H1 (cell line): ENCODE data around the gene BRD8. TPM values are rescaled to one million over a fixed set of nuclear protein-coding genes. Genes with fewer than 3 reads are reported as not detected.

Source experiments
- CTCF ChIA-PET: fragments of 300-600 bp; sonication (Branson Sonifier 250); formaldehyde crosslinking; loops from one replicate; lab custom pipeline; 2021; ENCODE audit not compliant: partially characterized antibody; lab: Charles Lee
- POLR2A ChIA-PET: fragments of 300-600 bp; sonication (Branson Sonifier 250); formaldehyde crosslinking; loops from one replicate; lab custom pipeline; 2021; ENCODE audit warnings: inconsistent platforms; ENCODE audit not compliant: partially characterized antibody; lab: Charles Lee
- DNase-seq, 2 experiments: peaks; one replicate each; pipeline versions ENCODE4 v3.0.0 to v3.0.0-alpha.2; 2010 to 2022; ENCODE audit warnings: low spot score in 2 of 2, low read depth in 1 of 2, mixed read lengths in 1 of 2
- FAIRE-seq: peaks from 2 replicates; lab custom pipeline; 2011; peaks lifted over from hg19 to GRCh38; lab: Jason Lieb, UNC
- H2AFZ ChIP-seq: 2 replicates; pipeline ENCODE4 v1.8.1; 2012; ENCODE audit warnings: low read length, inconsistent platforms
- H2AK5ac ChIP-seq: 2 replicates; pipeline ENCODE4 v1.6.1; 2013; ENCODE audit warnings: low read depth, low read length
- H2BK120ac ChIP-seq: replicated peaks from 2 replicates; pipeline ENCODE3; 2013; ENCODE audit warnings: low read depth, low read length, inconsistent platforms
- H2BK12ac ChIP-seq: 2 replicates; pipeline ENCODE4 v1.6.1; 2013; ENCODE audit warnings: low read depth, low read length
- H2BK15ac ChIP-seq: 2 replicates; pipeline ENCODE4 v1.6.1; 2013; ENCODE audit warnings: low read length
- H2BK20ac ChIP-seq: 2 replicates; pipeline ENCODE4 v1.6.1; 2013; ENCODE audit warnings: low read length
- H2BK5ac ChIP-seq: 2 replicates; pipeline ENCODE4 v1.6.1; 2013; ENCODE audit warnings: low read depth, low read length
- H3K14ac ChIP-seq: 2 replicates; pipeline ENCODE4 v1.6.1; 2013; ENCODE audit warnings: inconsistent platforms; ENCODE audit not compliant: insufficient read length
- H3K18ac ChIP-seq: 2 replicates; pipeline ENCODE4 v1.6.1; 2013; ENCODE audit warnings: low read length; ENCODE audit errors: extremely low read depth
- H3K23ac ChIP-seq: 2 replicates; pipeline ENCODE4 v1.6.1; 2013; ENCODE audit warnings: inconsistent platforms; ENCODE audit not compliant: insufficient read length
- H3K23me2 ChIP-seq: 2 replicates; pipeline ENCODE4 v1.6.1; 2013; ENCODE audit warnings: low read depth, low read length
- H3K27ac ChIP-seq: 2 replicates; pipeline ENCODE4 v1.6.1; 2011; ENCODE audit warnings: low read depth, low read length, inconsistent platforms
- H3K27me3 ChIP-seq, 4 experiments: replicated peaks in 1 of 4; 1 replicate in 1 of 4; 2 replicates in 3 of 4; pipeline versions ENCODE4 v1.6.1 to v1.8.1; 2011 to 2013; ENCODE audit warnings: low read length in 3 of 4, mild to moderate bottlenecking in 3 of 4, inconsistent platforms in 2 of 4, mixed read lengths in 2 of 4, moderate library complexity in 1 of 4; ENCODE audit not compliant: control insufficient read depth in 3 of 4, insufficient read depth in 3 of 4; ENCODE audit errors: extremely low read depth in 1 of 4
- H3K36me3 ChIP-seq, 4 experiments: 2 replicates each; pipeline versions ENCODE4 v1.6.1 to v1.8.1; 2011 to 2013; ENCODE audit warnings: mild to moderate bottlenecking in 4 of 4, low read length in 3 of 4, moderate library complexity in 2 of 4, control low read depth in 1 of 4, inconsistent platforms in 1 of 4; ENCODE audit not compliant: insufficient read depth in 4 of 4, control insufficient read depth in 2 of 4
- H3K4ac ChIP-seq: replicated peaks from 2 replicates; pipeline ENCODE3; 2013; ENCODE audit warnings: low read length, low read depth, mixed read lengths, inconsistent platforms; ENCODE audit not compliant: insufficient read length
- H3K4me1 ChIP-seq, 4 experiments: replicated peaks in 1 of 4; 1 replicate in 1 of 4; 2 replicates in 3 of 4; pipeline versions ENCODE4 v1.6.1 to v1.8.1; 2011 to 2013; ENCODE audit warnings: low read length in 3 of 4, inconsistent platforms in 2 of 4, mixed read lengths in 1 of 4; ENCODE audit not compliant: insufficient read depth in 4 of 4, control insufficient read depth in 3 of 4
- H3K4me2 ChIP-seq, 2 experiments: 2 replicates each; pipeline versions ENCODE4 v1.6.1 to v1.8.1; 2011 to 2013; ENCODE audit warnings: low read depth in 2 of 2, low read length in 2 of 2, control low read depth in 1 of 2, inconsistent platforms in 1 of 2, mild to moderate bottlenecking in 1 of 2; ENCODE audit not compliant: insufficient read depth in 1 of 2
- H3K4me3 ChIP-seq, 4 experiments: fragments of 200-600, 300-600 bp in 1 of 4; sonication (generic), shearing (Covaris generic), sonication (Bioruptor Twin) in 1 of 4; 2 replicates each; pipeline versions ENCODE4 v1.5.1 to v1.8.1; 2011 to 2016; ENCODE audit warnings: low read length in 4 of 4, low read depth in 3 of 4, control low read depth in 2 of 4, inconsistent platforms in 2 of 4, mild to moderate bottlenecking in 2 of 4, mixed read lengths in 1 of 4, moderate library complexity in 1 of 4; ENCODE audit not compliant: insufficient read depth in 2 of 4; ENCODE audit errors: extremely low read depth in 1 of 4
- H3K56ac ChIP-seq: replicated peaks from 2 replicates; pipeline ENCODE3; 2013; ENCODE audit warnings: low read depth, mild to moderate bottlenecking, mixed read lengths, low read length, inconsistent platforms; ENCODE audit not compliant: insufficient read length
- H3K79me1 ChIP-seq: 2 replicates; pipeline ENCODE4 v1.6.1; 2013; ENCODE audit warnings: low read depth, low read length, control low read depth
- H3K79me2 ChIP-seq, 2 experiments: 2 replicates each; pipeline versions ENCODE4 v1.6.1 to v1.8.1; 2012 to 2013; ENCODE audit warnings: low read length in 2 of 2, mild to moderate bottlenecking in 2 of 2, inconsistent platforms in 1 of 2; ENCODE audit not compliant: insufficient read depth in 2 of 2, control insufficient read depth in 1 of 2
- H3K9ac ChIP-seq, 4 experiments: replicated peaks in 1 of 4; 1 replicate in 1 of 4; 2 replicates in 3 of 4; pipeline versions ENCODE4 v1.6.1 to v1.8.1; 2011 to 2013; ENCODE audit warnings: low read depth in 3 of 4, low read length in 3 of 4, control low read depth in 2 of 4, mild to moderate bottlenecking in 2 of 4, moderate library complexity in 2 of 4, inconsistent platforms in 1 of 4; ENCODE audit errors: extremely low read depth in 1 of 4
- H3K9me3 ChIP-seq, 2 experiments: 2 replicates each; pipeline versions ENCODE4 v1.6.1 to v1.8.1; 2012 to 2013; ENCODE audit warnings: mild to moderate bottlenecking in 2 of 2, moderate library complexity in 2 of 2, control low read depth in 1 of 2, inconsistent platforms in 1 of 2, low read depth in 1 of 2, low read length in 1 of 2, mixed read lengths in 1 of 2; ENCODE audit not compliant: insufficient read depth in 2 of 2
- H4K20me1 ChIP-seq, 2 experiments: replicated peaks in 1 of 2; 2 replicates each; pipeline versions ENCODE3 to v1.8.1; 2011 to 2013; ENCODE audit warnings: inconsistent platforms in 2 of 2, low read length in 2 of 2, mild to moderate bottlenecking in 1 of 2; ENCODE audit not compliant: insufficient read depth in 2 of 2, control insufficient read depth in 1 of 2
- H4K5ac ChIP-seq: 2 replicates; pipeline ENCODE4 v1.6.1; 2013; ENCODE audit warnings: low read length, low read depth, mixed read lengths, inconsistent platforms; ENCODE audit not compliant: insufficient read length
- H4K8ac ChIP-seq: 2 replicates; pipeline ENCODE4 v1.8.0; 2013; ENCODE audit warnings: mild to moderate bottlenecking, moderate library complexity, low read length, inconsistent platforms; ENCODE audit not compliant: insufficient read depth; ENCODE audit errors: extremely low read depth
- H4K91ac ChIP-seq: replicated peaks from 2 replicates; pipeline ENCODE3; 2013; ENCODE audit warnings: low read length, mixed read lengths, inconsistent platforms; ENCODE audit not compliant: insufficient read length
- BCL11A ChIP-seq, 2 experiments: IDR thresholded peaks; one replicate each; pipeline ENCODE4 v1.6.1; 2011; ENCODE audit warnings: low read depth in 2 of 2, low read length in 2 of 2, mild to moderate bottlenecking in 2 of 2
- CREB1 ChIP-seq: IDR thresholded peaks from 2 replicates; pipeline ENCODE4 v1.6.1; 2012; ENCODE audit warnings: inconsistent platforms
- CTBP2 ChIP-seq: IDR thresholded peaks from 2 replicates; pipeline ENCODE4 v1.7.0; 2011; ENCODE audit warnings: borderline replicate concordance, mild to moderate bottlenecking, moderate library complexity, mixed read lengths, low read length; ENCODE audit not compliant: insufficient read depth, insufficient read length
- EGR1 ChIP-seq: IDR thresholded peaks from 2 replicates; pipeline ENCODE4 v1.6.1; 2011; ENCODE audit warnings: low read depth, low read length, borderline replicate concordance
- EP300 ChIP-seq, 2 experiments: IDR thresholded peaks; 1 replicate in 1 of 2; 2 replicates in 1 of 2; pipeline ENCODE4 v1.6.1; 2011 to 2012; ENCODE audit warnings: low read depth in 2 of 2, low read length in 2 of 2, mild to moderate bottlenecking in 2 of 2, borderline replicate concordance in 1 of 2, inconsistent platforms in 1 of 2, moderate library complexity in 1 of 2
- JUN ChIP-seq: IDR thresholded peaks from 2 replicates; pipeline ENCODE4 v1.6.1; 2011; ENCODE audit warnings: low read depth, mild to moderate bottlenecking, improper control_type of control experiment, low read length
- RAD21 ChIP-seq, 2 experiments: IDR thresholded peaks in 1 of 2; conservative IDR thresholded peaks in 1 of 2; 2 replicates each; pipeline ENCODE4 v1.6.1; 2011; ENCODE audit warnings: low read depth in 2 of 2, low read length in 2 of 2, improper control_type of control experiment in 1 of 2, inconsistent platforms in 1 of 2, mild to moderate bottlenecking in 1 of 2, moderate library complexity in 1 of 2
- RXRA ChIP-seq: IDR thresholded peaks from 2 replicates; pipeline ENCODE4 v1.6.1; 2011; ENCODE audit warnings: low read depth, mild to moderate bottlenecking, low read length, moderate library complexity; ENCODE audit not compliant: insufficient read depth
- SP4 ChIP-seq: IDR thresholded peaks from 2 replicates; pipeline ENCODE4 v1.6.1; 2012; ENCODE audit warnings: low read length, inconsistent platforms
- SUZ12 ChIP-seq: fragments of 200-600 bp; sonication (generic); IDR thresholded peaks from 2 replicates; pipeline ENCODE4 v1.6.1; 2012; ENCODE audit warnings: mild to moderate bottlenecking, inconsistent platforms, low read length, moderate library complexity, mixed read lengths
- USF2 ChIP-seq: IDR thresholded peaks from 2 replicates; pipeline ENCODE4 v1.6.1; 2011; ENCODE audit warnings: low read length, improper control_type of control experiment
- WGBS, 2 experiments: shearing (Covaris generic) in 1 of 2; methylation state at CpG; one replicate each; pipeline versions ENCODE4 v1.1.6 to v1.1.7; 2013 to 2015; ENCODE audit warnings: low lambda C conversion rate in 2 of 2, mixed read lengths in 2 of 2, inconsistent platforms in 1 of 2, low coverage in 1 of 2, missing lambda C conversion rate in 1 of 2; ENCODE audit not compliant: insufficient replicate concordance in 2 of 2, insufficient coverage in 1 of 2, insufficient read length in 1 of 2; ENCODE audit errors: extremely low coverage in 1 of 2, missing lambda C conversion rate in 1 of 2; 5-methylcytosine and 5-hydroxymethylcytosine counted together
- polyA plus RNA-seq, 7 experiments: library from polyadenylated mRNA; depleted of rRNA in 3 of 7; stranded (reverse) in 5 of 7; unstranded in 2 of 7; fragments of >200 nt in 5 of 7; fragments of 200-250 nt in 2 of 7; gene quantifications; 1 replicate in 5 of 7; 2 replicates in 1 of 7; 4 replicates in 1 of 7; pipeline versions ENCODE4 v1.2.1 to v1.2.3, GENCODE V29; 2011 to 2013; ENCODE audit warnings: missing spikeins in 2 of 7, mixed read lengths in 2 of 7
- total RNA-seq: library from RNA; stranded (reverse); fragmentation: NEBNext Ultra II Directional; extraction: Animal tissue kit (Norgen Biotek cat#: 25700); gene quantifications from 2 replicates; pipeline ENCODE4 v1.2.1, GENCODE V29; 2021

BRD8 gene
- total and polyA plus RNA-seq, 2 of the 8 experiments (the other 6 are each of a cell fraction or from before 2014, with no cell fraction given) = 37.8 to 75.8 TPM

- no peak overlapping the region for H2BK12ac ChIP-seq
- no peak overlapping the region for H3K4me3 ChIP-seq
- H2AFZ ChIP-seq = no peak overlapping the region
- no peaks in the 10 kb centered on the region for H3K9me3 ChIP-seq
- H2BK15ac ChIP-seq = no peak overlapping the region
- ChIA-PET CTCF (interaction anchor here (0.6 to 3.1 kb wide), 13 partner anchors 11 to 861 kb away, joined by 3 to 22 read pairs (median 4); no protein-coding TSS in a partner anchor), POLR2A (no interaction called here)
- no peak overlapping the region for H3K56ac ChIP-seq
- H3K14ac ChIP-seq = no peak overlapping the region
- no peak overlapping the region for H2BK20ac ChIP-seq
- no peak overlapping the region for H3K9ac ChIP-seq
- no peaks in the 10 kb centered on the region for H3K36me3 ChIP-seq
- H3K79me2 ChIP-seq = no peaks in the 10 kb centered on the region
- peak overlapping the region in 1 of 2 experiments; percentile 5; a peak in 1 of 4 replicates for H3K4me2 ChIP-seq
- peaks cover 0 to 9% (median 5%) of the 10 kb centered on the region in 4 experiments; a peak in 5 of 7 replicates for H3K4me1 ChIP-seq
- no peak overlapping the region for H4K8ac ChIP-seq
- H3K23ac ChIP-seq = no peak overlapping the region
- no peaks in the 10 kb centered on the region for H4K20me1 ChIP-seq
- WGBS, 2 experiments = 52% methylated on average over 4 of the region's 4 CpGs; no CpG with 5 or more reads in 1 of the 2 experiments
- H4K5ac ChIP-seq = no peak overlapping the region
- FAIRE-seq = no peak
- no peak overlapping the region for H3K18ac ChIP-seq
- DNase-seq = no peak
- no peak overlapping the region for H3K27ac ChIP-seq
- no peak overlapping the region for H2BK120ac ChIP-seq
- no peak overlapping the region for H2AK5ac ChIP-seq
- no peaks in the 10 kb centered on the region for H3K23me2 ChIP-seq
- no peak overlapping the region for H4K91ac ChIP-seq
- no peaks in the 10 kb centered on the region for H3K79me1 ChIP-seq
- H3K4ac ChIP-seq = no peak overlapping the region
- H3K27me3 ChIP-seq = no peaks in the 10 kb centered on the region
- no peak overlapping the region for H2BK5ac ChIP-seq
- TF ChIP-seq SUZ12 = no peak
- no peak for TF ChIP-seq CTBP2
- no peak for TF ChIP-seq SP4
- no peak for TF ChIP-seq RAD21 (IDR thresholded peaks at IDR 0.05 in 1 of 2, conservative IDR thresholded peaks at IDR 0.05 in 1 of 2; ENCODE audit: low read depth in 2 of 2, low read length in 2 of 2)
- no peak for TF ChIP-seq JUN
- TF ChIP-seq RXRA = no peak
- no peak for TF ChIP-seq EGR1
- TF ChIP-seq USF2 = no peak
- TF ChIP-seq CREB1 = no peak
- no peak for TF ChIP-seq BCL11A (IDR thresholded peaks at IDR 0.05; ENCODE audit: low read depth in 2 of 2, low read length in 2 of 2)
- TF ChIP-seq EP300 (IDR thresholded peaks at IDR 0.05; ENCODE audit: borderline replicate concordance in 1 of 2, low read depth in 2 of 2, low read length in 2 of 2) = no peak
Observed at GRCh38 chr5:138110266-138110963, 68.0 kb downstream of the BRD8 start.
